Measurements from ENCODE around the gene LRRC8B. TPM values are rescaled to one million over a fixed set of nuclear protein-coding genes. Genes with fewer than 3 reads are reported as not detected.

The LRRC8B gene
- total and polyA plus RNA-seq, 9 of the 15 experiments (the other 6 are each of a cell fraction or from before 2014, with no cell fraction given), result 4.3 to 43.7 (median 14.4) TPM

GRCh38 chr1:89622895-89623294 lies 98.3 kb downstream of the LRRC8B start (continued):
- TF ChIP-seq, protein P1, sequence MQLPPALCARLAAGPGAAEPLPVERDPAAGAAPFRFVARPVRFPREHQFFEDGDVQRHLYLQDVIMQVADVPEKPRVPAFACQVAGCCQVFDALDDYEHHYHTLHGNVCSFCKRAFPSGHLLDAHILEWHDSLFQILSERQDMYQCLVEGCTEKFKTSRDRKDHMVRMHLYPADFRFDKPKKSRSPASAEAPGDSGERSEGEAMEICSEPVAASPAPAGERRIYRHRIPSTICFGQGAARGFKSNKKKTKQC (CRISPR knock-in tag; IDR thresholded peaks at IDR 0.05), result no peak
- TF ChIP-seq PHB (CRISPR knock-in tag; IDR thresholded peaks at IDR 0.05) (no peak), ZNF282 (CRISPR knock-in tag; IDR thresholded peaks at IDR 0.05) (no peak), ZBTB12 (CRISPR knock-in tag; IDR thresholded peaks at IDR 0.05) (no peak), ZNF354B (CRISPR knock-in tag; IDR thresholded peaks at IDR 0.05) (no peak), ZEB2 (IDR thresholded peaks at IDR 0.05) (no peak), ZNF12 (CRISPR knock-in tag; IDR thresholded peaks at IDR 0.05) (no peak), PURB (CRISPR knock-in tag; IDR thresholded peaks at IDR 0.05; ENCODE audit: low read depth) (no peak), FIP1L1 (IDR thresholded peaks at IDR 0.05; ENCODE audit: low read depth, low read length, poor library complexity, severe bottlenecking) (no peak), TAL1 (IDR thresholded peaks at IDR 0.05) (no peak), ZNF655 (CRISPR knock-in tag; IDR thresholded peaks at IDR 0.05) (no peak), ZNF436 (CRISPR knock-in tag; IDR thresholded peaks at IDR 0.05) (no peak), ZNF586 (CRISPR knock-in tag; conservative IDR thresholded peaks at IDR 0.05) (no peak), RNF2 (IDR thresholded peaks at IDR 0.05) (no peak), TFAM (CRISPR knock-in tag; conservative IDR thresholded peaks at IDR 0.05) (no peak), PHF20 (IDR thresholded peaks at IDR 0.05; ENCODE audit: partially characterized antibody) (no peak)
- TF ChIP-seq, protein P2, sequence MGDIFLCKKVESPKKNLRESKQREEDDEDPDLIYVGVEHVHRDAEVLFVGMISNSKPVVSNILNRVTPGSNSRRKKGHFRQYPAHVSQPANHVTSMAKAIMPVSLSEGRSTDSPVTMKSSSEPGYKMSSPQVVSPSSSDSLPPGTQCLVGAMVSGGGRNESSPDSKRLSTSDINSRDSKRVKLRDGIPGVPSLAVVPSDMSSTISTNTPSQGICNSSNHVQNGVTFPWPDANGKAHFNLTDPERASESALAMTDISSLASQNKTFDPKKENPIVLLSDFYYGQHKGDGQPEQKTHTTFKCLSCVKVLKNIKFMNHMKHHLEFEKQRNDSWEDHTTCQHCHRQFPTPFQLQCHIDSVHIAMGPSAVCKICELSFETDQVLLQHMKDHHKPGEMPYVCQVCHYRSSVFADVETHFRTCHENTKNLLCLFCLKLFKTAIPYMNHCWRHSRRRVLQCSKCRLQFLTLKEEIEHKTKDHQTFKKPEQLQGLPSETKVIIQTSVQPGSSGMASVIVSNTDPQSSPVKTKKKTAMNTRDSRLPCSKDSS (IDR thresholded peaks at IDR 0.05; ENCODE audit: low read depth, partially characterized antibody), result no peak
- TF ChIP-seq, protein P3, sequence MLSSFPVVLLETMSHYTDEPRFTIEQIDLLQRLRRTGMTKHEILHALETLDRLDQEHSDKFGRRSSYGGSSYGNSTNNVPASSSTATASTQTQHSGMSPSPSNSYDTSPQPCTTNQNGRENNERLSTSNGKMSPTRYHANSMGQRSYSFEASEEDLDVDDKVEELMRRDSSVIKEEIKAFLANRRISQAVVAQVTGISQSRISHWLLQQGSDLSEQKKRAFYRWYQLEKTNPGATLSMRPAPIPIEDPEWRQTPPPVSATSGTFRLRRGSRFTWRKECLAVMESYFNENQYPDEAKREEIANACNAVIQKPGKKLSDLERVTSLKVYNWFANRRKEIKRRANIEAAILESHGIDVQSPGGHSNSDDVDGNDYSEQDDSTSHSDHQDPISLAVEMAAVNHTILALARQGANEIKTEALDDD (IDR thresholded peaks at IDR 0.05), result no peak
- TF ChIP-seq, protein P4, sequence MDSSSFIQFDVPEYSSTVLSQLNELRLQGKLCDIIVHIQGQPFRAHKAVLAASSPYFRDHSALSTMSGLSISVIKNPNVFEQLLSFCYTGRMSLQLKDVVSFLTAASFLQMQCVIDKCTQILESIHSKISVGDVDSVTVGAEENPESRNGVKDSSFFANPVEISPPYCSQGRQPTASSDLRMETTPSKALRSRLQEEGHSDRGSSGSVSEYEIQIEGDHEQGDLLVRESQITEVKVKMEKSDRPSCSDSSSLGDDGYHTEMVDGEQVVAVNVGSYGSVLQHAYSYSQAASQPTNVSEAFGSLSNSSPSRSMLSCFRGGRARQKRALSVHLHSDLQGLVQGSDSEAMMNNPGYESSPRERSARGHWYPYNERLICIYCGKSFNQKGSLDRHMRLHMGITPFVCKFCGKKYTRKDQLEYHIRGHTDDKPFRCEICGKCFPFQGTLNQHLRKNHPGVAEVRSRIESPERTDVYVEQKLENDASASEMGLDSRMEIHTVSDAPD (CRISPR knock-in tag; IDR thresholded peaks at IDR 0.05), result no peak
